NK-92 treated with Interleukin-12 subunit alpha and Interleukin-12 subunit beta, amount 100 ng/mL, for 24 hours (cell line): ENCODE measurements around the gene TNFAIP3.
"Not testable (repeated sequence)": the region's sequence is repeated elsewhere in the genome, so short reads cannot be mapped to it uniquely, and the experiment has no call there.

Experiments used
- DNase-seq: peaks from one replicate; lab custom pipeline; 2025; lab: John Stamatoyannopoulos, UW

The TNFAIP3 gene

DNA sequence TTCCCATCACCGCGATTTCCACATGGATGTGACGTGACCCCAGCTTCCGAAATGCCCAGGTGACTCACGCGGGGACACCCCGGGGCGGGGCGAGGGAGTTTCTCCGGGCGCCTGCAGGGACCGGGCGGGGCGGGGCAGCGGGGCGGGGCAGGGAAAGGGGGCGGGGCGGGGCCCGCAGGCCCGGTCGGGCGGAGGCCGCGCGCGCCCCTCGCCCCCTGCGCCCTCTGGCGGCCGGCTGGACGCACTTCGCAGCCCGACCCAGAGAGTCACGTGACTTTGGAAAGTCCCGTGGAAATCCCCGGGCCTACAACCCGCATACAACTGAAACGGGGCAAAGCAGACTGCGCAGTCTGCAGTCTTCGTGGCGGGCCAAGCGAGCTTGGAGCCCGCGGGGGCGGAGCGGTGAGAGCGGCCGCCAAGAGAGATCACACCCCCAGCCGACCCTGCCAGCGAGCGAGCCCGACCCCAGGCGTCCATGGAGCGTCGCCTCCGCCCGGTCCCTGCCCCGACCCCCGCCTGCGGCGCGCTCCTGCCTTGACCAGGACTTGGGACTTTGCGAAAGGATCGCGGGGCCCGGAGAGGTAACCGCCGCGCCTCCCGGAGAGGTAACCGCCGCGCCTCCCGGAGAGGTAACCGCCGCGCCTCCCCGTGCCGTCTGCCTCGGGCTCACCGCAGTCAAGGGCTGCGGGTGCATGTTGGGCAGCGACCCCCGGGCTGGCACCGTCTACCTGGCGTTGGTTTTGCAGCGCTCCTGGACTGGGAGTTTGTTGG, at the start of gene TNFAIP3:
Gene TNFAIP3, plus strand, starts transcription at position 346 of the 771 bp plus-strand sequence. CDS start 3,969 bp downstream, outside the sequence.
- peak; percentile 95 for DNase-seq

DNA sequence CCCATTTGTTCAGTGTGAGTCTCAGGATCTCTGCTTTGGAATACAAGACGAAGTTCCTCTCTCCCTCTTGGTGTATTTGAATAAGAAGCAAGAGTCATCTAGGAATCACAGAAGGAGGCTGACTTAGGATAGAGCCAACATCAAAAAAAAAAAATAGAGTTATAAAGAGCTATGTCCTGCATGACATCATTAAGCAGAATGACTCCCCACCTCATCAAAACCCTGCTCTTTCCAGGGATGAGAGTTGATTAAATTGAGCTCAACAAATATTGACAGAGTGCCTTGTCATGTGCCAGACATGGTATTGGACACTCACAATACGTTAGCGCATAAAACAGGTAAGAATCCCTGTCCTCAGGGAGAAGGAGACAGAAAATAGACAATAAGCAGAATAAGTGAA, 48.6 kb upstream of the TNFAIP3 start:
- DNase-seq: no peak

DNA sequence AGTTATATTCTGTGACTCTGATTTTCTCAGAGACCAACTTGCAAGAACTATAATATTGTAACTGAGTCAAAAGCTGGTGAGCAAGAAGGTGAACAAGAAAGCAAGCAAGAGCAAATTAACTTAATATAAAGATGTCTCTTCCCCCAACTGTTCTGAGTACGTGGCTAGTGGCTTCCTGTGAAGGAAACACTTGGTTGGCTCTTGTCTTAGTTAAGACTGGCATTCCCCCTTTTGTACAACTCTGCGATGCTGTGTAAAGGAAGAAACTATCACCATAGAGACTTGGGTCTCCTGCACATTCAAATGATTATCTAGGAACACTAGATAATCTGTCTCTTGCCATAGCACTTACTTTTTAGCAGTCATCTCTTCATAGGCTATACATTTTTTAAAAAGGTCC, 47.3 kb upstream of the TNFAIP3 start:
- peak; percentile 34 for DNase-seq

DNA sequence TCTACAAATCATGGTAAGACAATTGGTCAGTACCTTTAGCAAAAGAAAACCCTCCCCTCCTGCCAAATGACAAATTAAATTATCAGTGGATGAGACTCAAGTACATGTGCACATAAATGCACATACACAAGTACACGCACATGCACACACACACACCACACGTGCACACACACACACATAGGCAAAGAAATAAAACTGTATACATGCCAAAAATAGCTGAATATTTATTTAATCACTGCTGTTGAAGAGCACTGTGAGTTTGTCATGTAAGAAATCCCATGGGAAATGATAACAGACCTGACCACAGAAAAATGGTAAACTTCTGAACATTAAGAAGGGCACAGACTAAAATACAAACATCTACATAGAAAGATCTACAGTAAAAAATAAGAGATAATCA, 46.6 kb upstream of the TNFAIP3 start:
- DNase-seq: no peak

DNA sequence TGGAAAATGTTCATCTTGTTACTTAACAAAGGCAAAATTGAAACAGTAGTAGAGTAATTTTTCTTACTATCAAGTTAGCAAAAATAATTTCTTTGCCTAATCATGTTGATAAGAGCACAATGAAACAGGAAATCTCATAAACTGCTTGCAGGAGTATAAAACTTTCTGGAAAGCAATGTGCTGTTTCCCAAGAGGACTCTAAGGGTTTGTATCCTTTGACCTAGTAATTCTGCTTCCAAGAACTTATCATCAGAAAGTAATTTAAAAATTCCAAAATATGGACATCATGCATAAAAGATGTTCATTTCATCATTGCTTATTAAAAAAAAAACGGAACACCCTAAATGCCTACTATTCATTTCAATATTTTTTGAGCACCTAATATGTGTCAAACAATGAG, 46.1 kb upstream of the TNFAIP3 start:
- DNase-seq: no peak

DNA sequence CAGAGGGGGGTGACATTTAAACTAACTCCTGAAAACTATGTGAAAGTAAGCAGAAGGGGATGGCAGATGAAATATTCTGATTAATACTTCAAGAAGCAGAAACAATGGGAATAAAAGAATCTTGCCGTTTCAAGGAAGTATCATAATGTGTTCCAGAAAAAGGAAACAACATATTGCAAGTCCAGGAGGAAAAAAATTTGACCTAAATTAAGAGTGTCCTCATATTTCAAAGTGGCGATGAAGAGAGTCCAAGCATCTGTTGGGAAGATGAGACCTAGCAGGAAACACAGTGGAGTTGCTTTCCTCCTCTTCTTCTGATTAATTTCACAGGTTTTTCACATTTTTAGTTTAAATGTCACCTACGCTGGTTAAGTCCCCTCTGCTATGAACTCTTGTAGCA, 45.6 kb upstream of the TNFAIP3 start:
- DNase-seq: no peak

DNA sequence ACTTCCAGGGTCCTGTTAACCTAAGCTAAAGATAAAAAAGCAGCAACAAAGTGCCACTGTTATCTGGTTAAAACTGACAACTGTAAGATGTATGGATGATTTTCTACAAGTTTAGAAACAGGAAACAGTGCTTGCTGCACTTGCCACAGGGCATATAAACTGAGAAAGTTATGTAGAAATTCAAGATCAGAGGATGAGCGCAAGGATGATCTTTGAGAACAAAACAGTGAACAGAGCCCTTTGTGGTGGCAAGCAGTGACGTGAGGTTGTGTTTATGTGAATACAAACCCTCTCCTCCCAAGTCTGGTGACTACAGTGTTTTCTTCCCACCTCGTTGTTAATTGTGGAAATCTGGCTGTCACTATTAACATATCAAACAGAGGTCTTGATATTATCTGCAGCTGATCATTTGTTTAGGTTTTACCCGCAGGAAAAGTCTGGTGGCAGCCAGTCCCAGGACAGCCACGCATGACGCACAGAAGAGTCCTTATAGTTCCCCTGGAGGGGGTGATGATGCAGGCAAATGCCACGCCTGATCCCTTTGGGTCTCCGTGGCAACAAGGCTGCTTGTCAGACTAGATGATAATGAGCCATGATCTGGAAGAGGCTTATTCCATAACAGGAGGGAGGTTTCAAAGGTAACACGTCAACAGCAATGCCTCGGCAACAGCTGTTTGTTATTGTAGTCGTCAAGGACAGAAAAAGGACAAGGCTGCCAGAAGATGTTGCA, 43.1 kb upstream of the TNFAIP3 start:
- DNase-seq: no peak

DNA sequence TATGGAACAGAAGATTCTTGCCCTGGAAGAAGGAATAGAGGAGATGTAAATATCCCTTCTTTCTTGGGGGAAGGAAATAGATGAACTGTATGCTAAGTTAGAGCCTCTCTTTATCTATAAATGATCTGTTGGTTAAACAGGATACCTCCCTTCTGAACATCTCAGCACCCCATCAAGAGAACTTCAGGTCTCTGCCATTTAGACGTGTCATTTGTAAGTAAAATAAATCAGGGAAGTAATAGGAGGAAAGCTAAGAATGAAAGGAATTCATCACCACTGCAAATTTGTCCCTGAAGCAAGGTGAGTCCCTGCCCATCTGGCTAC, 42.5 kb upstream of the TNFAIP3 start:
- DNase-seq: no peak

DNA sequence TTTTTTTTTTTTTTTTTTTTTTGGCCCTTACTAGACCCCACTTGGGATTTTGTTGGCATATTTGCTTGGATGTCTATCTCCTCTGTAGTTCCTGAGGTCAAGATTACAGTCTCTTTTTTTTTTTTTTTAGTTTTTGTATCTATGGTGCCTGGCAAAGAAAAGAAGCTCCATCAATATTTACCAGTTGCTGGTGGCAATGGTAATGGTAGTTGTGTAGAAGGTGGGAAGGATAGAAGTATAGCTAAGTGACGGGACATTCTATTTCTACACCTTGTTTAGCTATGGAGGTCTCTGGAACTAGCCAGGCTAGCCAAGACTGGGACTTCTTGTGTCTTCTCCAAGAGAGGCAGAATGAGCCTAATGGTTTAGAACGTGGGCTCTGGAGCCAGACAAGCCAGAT, 42.2 kb upstream of the TNFAIP3 start:
- DNase-seq: no peak

DNA sequence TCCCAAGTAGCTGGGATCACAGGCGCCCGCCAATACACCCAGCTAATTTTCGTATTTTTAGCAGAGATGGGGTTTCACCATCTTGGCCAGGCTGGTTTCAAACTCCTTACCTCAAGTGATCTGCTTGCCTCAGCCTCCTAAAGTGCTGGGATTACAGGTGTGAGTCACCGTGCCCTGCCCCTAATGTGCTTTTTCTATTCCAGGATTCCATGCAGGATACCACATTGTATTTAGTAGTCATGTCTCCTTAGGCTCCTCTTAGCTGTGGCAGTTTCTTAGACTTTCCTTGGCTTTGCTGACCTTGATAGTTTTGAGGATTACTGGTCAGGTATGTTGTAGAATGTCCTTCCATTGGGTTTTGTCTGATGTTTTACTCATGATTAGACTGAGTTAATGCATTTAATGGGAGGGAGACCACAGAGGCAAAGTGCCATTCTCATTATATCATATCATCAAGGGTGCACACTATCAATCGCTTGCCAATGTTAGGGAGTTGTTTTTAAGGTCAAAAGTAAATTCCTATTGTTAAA, 39.6 kb upstream of the TNFAIP3 start:
- DNase-seq: no peak

DNA sequence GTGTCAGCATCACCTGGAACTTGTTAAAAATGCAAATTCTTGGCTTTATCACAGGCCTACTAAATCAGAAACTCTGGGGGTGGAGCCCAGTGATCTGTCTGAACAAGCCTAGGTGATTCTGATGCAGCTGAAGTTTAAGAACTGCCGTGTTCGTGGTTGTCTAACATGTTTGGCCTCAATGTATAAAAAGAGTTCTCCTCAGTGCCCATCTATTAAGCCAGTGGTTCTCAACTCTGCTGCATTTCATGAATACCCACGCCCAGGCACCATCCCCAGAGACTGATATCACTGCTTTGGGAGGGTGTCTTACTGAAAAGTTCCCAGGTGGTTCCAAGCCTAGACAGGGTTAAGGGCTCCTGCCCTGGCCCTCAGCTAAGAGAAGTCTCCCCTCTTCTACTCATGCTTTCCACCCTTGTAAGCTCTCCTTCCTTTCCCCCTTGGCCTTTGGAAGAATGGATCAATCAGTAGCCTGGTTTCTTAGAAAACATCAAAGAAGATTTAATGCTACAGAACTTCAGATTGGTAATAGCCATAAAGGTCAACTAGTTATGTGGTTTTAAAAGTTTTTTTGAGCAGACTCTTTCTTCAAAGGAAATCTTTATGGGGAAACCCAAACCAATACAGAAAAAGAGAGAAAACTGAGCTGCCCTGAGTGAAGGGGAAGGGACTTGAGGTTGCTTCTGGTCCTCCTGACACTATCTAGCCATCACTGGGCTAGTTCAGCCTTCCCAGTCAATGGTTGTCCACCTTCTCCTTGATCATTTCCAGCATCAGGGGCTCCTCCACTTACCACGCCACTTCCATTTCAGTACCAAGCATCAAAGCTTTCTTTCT, 38.9 kb upstream of the TNFAIP3 start:
- no peak for DNase-seq

DNA sequence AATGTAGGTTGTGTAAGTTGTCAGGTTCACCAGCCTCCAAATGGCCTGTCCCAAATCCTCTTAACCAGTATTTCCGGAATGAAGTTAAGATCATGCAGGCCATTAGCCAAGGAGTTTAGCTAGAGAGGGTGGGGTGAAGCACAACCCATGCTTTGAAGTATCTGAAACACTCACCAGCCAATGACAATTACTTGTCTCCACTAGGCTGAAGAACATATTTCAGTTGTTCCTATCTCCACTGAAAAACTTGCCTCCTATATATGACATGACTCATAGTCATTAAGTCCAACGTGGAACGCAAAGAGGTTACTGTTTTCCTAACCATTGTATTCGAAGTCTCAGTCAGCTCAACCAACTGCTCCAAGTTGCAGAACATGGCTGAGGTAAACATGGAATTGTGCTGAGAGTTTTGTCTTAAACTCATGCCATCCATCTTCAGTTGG, 37.4 kb upstream of the TNFAIP3 start:
- no peak for DNase-seq

DNA sequence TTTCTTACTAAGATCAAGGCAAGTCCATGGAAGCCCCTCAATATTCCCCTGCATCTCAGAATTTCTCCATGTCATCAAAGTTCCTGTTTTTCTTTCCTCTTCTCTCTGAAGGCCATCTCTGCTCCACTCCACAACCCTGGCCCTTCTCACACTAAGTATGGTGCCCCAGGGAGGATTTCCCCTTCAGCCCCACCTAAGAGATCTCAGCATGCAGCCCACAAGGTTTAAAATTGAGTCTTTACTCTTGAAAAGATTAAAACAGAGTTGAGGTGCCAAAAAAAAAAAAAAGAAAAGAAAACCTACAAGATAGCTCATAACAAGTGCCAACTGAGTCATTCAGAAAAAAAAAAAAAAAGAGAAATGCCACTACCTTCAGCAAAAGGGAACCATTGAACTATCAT, 36.5 kb upstream of the TNFAIP3 start:
- no peak for DNase-seq

DNA sequence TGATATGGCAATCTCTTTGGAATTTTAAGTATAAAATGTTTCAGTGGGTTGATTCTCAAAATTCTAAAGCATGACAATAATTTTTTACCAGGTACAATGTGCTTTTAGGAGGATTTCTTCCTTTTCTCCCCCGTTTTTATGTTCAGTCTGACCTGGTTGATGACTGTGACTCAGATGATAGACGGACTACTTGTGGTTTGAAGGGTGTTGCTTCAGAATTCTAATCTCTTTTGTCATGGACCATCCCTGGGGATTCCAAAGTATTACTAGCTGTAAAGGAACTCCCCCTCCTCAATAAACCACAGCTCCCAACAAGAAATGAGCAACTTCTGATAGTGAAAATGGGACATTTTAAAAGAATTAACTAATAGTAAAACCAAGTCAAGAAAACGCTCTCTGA, 34.9 kb upstream of the TNFAIP3 start:
- no peak for DNase-seq

DNA sequence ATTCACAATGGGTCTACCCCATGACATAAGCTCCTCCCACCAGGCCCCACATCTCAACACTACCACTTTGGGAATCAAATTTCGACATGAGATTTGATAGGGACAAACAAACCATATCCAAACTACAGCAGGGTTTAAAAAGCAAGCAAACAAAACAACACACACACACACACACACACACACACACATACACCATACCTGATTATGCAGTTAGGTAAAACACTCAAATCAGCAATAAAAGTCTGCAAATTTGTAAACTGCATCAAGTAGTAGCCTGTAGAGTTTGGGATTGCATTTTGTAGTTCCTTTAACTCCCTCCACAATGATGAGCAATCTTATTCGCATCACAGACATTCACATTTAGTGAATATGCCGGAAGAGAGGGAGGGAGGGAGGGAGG, 32.6 kb upstream of the TNFAIP3 start:
- DNase-seq: no peak

DNA sequence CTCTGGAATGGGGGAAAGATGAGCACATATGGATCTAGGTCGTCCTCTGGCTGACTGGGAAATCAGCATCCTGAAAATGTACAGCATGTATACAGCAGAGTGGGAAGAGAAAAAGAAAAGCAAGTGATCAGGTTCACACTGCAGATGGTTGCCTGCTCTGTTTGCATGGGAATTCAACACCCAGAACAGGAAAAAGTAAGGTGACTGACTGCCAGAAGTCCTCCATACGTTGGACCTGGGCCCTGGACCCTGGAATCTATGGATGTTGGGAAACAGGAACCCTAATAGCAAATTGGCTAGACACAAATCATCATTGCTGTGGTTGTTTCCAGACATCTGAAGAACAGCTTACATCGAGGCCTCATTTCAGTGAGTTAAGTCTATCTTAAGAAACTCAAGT, 30.3 kb upstream of the TNFAIP3 start:
- no peak for DNase-seq

DNA sequence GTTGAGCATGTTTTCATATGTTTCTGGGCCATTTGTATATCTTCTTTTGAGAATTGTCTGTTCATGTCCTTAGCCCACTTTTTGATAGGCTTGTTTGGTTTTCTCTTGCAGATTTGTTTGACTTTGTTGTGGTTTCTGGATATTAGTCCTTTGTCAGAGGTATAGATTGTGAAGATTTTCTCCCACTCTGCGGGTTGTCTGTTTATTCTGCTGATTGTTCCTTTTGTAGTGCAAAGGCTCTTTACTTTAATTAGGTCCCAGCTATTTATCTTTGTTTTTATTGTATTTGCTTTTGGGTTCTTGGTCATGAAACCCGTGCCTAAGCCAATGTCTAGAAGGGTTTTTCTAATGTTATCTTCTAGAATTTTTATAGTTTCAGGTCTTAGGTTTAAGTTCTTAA, 29.0 kb upstream of the TNFAIP3 start:
- not testable (repeated sequence) for DNase-seq

DNA sequence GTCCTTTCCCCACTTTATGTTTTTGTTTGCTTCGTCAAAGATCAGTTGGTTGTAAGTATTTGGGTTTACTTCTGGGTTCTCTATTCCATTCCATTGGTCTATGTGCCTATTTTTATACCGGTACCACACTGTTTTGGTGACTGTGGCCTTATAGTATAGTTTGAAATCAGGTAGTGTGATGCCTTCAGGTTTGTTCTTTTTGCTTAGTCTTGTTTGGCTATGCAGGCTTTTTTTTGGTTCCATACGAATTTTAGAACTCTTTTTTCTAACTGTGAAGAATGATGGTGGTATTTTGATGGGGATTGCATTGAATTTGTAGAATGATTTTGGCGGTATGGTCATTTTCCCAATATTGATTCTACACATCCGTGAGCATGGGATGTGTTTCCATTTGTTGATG, 28.5 kb upstream of the TNFAIP3 start:
- DNase-seq: not testable (repeated sequence)

DNA sequence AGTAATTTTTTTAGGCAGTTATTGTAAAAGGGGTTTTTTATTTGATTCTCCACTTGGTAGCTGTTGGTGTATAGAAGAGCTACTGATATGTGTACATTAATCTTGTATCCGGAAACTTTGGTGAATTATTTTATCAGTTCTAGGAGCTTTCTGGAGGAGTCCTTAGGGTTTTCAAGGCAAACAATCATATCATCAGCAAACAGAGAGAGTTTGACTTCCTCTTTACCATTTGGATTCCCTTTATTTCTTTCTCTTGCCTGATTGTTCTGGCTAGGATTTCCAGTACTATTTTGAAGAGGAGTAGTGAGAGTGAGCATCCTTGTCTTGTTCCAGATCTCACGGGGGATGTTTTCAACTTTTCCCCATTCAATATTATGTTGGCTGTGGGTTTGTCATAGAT, 28.0 kb upstream of the TNFAIP3 start:
- no peak for DNase-seq

DNA sequence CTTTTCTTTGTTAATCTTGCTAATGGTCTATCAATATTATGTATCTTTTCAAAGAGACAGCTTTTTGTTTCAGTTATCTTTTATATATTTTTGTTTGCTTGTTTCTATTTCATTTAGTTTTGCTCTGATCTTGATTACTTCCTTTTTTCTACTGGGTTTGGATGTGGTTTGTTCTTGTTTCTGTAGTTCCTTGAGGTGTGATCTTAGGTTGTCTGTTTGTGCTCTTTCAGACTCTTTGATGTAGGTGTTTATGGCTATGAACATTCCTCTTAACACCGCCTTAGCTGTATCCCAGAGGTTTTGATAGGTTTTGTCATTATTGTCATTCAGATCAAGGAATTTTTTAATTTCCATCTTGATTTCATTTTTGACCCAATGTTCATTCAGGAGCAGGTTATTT, 26.8 kb upstream of the TNFAIP3 start:
- DNase-seq: no peak

DNA sequence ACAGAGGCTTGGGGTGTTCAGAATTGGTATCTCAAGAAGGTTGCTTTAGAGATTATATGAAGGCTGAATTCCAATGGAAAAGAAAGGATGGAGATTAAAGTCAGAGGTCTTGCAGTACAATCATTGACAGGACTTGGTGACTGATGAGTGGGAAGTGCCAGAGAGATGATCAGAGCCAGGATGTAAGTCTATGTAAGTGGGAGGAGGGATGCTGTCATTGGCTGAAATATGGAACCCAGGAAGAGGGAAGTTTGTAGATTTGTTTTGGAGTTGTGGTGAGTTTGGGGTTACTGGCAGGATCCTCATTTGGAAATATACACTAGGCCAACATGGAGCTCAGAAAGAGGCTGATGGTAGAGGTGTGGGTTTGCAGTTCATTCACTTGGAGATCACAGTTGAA, 23.8 kb upstream of the TNFAIP3 start:
- no peak for DNase-seq

DNA sequence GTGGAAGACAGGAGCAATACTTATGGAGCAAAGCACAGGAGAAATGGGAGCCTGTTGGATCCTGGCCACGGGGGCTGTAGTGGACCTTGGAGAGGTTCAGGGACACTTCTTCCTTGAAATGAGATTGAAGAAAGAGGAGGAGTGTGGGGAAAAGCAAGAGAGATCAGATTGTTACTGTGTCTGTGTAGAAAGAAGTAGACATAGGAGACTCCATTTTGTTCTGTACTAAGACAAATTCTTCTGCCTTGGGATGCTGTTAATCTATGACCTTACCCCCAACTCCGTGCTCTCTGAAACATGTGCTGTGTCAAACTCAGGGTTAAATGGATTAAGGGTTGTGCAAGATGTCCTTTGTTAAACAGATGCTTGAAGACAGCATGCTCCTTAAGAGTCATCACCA, 22.7 kb upstream of the TNFAIP3 start:
- DNase-seq: not testable (repeated sequence)

DNA sequence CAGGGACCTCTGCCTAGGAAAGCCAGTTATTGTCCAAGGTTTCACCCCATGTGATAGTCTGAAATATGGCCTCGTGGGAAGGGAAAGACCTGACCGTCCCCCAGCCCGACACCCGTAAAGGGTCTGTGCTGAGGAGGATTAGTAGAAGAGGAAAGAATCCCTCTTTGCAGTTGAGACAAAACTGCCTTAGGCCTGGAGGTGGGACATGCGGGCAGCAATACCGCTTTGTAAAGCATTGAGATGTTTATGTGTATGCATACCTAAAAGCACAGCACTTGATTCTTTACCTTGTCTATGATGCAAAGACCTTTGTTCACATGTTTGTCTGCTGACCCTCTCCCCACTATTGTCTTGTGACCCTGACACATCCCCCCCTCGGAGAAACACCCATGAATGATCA, 22.3 kb upstream of the TNFAIP3 start:
- not testable (repeated sequence) for DNase-seq
